GM18870 (cell line): ENCODE results near the gene GET4.
A peak's percentile ranks its signal among the peaks of the same experiment; 100 is the strongest.
"Not testable (repeated sequence)": the region's sequence is repeated elsewhere in the genome, so short reads cannot be mapped to it uniquely, and the experiment has no call there.

Experiments used
- ATAC-seq: cut with Tn5 transposase; IDR thresholded peaks from one replicate; pipeline ENCODE4 v1.9.1; 2021; ENCODE audit warnings: moderate library complexity; ENCODE audit not compliant: unreplicated experiment

GET4 gene

GRCh38 chr7:925601-926000, 49.2 kb downstream of the GET4 start:
- no peak for ATAC-seq

GRCh38 chr7:926061-927030, 50.0 kb downstream of the GET4 start:
- ATAC-seq: no peak

GRCh38 chr7:927031-927671, 50.8 kb downstream of the GET4 start:
- no peak for ATAC-seq

GRCh38 chr7:929311-929711, 53.0 kb downstream of the GET4 start:
- no peak for ATAC-seq

GRCh38 chr7:930975-931758, 54.8 kb downstream of the GET4 start:
- ATAC-seq: no peak

- no peak for ATAC-seq
These were observed 55.7 kb downstream of the GET4 start for GRCh38 chr7:931871-932650.

- no peak for ATAC-seq
These were observed 56.3 kb downstream of the GET4 start for GRCh38 chr7:932651-932975.

- ATAC-seq: no peak
These were observed 58.3 kb downstream of the GET4 start for GRCh38 chr7:934469-935163.

- no peak for ATAC-seq
These were observed 59.0 kb downstream of the GET4 start for GRCh38 chr7:935164-935873.

- no peak for ATAC-seq
These were observed 59.6 kb downstream of the GET4 start for GRCh38 chr7:935874-936385.

GRCh38 chr7:936386-937054, 60.2 kb downstream of the GET4 start:
- peak; percentile 89 for ATAC-seq

GRCh38 chr7:937856-938484, 61.6 kb downstream of the GET4 start:
- ATAC-seq: no peak

GRCh38 chr7:938546-939185, 62.3 kb downstream of the GET4 start:
- ATAC-seq: no peak

GRCh38 chr7:939843-940242, 63.5 kb downstream of the GET4 start:
- no peak for ATAC-seq

- ATAC-seq: no peak
These were observed 64.5 kb downstream of the GET4 start for GRCh38 chr7:940599-941408.

GRCh38 chr7:943793-944192, 67.4 kb downstream of the GET4 start:
- not testable (repeated sequence) for ATAC-seq

GRCh38 chr7:944744-945143, 68.4 kb downstream of the GET4 start:
- ATAC-seq: no peak
